Measurements from ENCODE around the gene HSPH1. TPM values are rescaled to one million over a fixed set of nuclear protein-coding genes. Genes with fewer than 3 reads are reported as not detected.

HSPH1 gene
- total RNA-seq, 1 donor from 2014 or later, result 50.9 TPM

DNA sequence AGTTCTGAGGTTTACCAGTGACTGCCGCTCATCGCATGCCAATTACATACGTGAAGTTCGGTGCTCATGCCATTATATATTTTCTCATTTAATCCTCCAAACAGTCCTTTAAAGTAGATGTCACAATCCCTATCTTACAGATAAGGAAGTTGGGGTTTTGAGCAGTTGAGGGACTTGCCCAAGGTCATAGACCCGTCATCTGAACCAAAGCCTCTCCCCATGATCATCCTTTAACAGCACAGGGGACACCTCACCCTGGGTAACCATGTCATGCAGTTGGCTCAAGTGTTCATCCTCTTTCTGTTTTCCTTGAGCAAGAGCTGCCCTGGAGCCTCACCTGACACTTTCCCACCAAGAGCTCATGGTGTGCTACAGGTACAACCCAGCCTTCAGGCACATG, 69.1 kb downstream of the HSPH1 start:
- no peak overlapping the region for H3K4me3 ChIP-seq (ENCODE audit: low read depth, low read length)
- DNase-seq (ENCODE audit: low read depth), result no peak
- TF ChIP-seq, protein P1, sequence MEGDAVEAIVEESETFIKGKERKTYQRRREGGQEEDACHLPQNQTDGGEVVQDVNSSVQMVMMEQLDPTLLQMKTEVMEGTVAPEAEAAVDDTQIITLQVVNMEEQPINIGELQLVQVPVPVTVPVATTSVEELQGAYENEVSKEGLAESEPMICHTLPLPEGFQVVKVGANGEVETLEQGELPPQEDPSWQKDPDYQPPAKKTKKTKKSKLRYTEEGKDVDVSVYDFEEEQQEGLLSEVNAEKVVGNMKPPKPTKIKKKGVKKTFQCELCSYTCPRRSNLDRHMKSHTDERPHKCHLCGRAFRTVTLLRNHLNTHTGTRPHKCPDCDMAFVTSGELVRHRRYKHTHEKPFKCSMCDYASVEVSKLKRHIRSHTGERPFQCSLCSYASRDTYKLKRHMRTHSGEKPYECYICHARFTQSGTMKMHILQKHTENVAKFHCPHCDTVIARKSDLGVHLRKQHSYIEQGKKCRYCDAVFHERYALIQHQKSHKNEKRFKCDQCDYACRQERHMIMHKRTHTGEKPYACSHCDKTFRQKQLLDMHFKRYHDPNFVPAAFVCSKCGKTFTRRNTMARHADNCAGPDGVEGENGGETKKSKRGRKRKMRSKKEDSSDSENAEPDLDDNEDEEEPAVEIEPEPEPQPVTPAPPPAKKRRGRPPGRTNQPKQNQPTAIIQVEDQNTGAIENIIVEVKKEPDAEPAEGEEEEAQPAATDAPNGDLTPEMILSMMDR (conservative IDR thresholded peaks at IDR 0.05; ENCODE audit: low read depth, low read length), result no peak

DNA sequence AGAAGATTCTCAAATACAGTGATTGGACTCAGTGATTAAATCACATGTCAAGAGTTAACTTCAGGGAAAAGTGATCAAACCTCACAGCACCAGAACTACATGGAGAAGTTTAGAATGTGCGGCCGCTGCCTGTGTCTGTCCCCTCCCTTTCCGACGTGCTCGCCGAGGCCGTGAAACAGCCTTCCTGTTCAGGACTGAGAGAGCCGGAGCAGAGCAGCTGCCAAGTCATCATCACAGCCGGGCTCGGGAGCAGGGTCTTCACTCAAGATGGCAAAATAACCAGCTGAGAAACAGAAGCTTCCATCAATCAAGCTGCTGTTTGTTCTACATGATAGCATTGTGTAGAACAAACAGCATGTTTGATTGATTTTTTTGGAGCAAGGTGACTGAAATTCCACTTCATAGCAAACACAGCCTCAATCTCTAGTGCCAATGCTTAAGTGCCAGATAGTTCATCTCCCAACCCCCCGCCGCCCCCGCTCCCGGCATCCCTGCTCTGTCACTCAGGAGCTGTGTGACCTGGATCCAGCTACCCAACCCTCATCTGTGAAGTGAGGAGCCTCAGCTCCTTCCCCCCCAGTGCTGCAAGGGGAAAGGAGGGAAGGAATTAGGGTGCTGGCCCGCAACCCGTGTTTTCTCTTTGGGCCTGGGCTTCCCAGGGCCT, 70.6 kb downstream of the HSPH1 start:
- TF ChIP-seq, protein P1 (conservative IDR thresholded peaks at IDR 0.05; ENCODE audit: low read depth, low read length), result no peak
- no peak for DNase-seq (ENCODE audit: low read depth)
- H3K4me3 ChIP-seq (ENCODE audit: low read depth, low read length), result no peak overlapping the region

DNA sequence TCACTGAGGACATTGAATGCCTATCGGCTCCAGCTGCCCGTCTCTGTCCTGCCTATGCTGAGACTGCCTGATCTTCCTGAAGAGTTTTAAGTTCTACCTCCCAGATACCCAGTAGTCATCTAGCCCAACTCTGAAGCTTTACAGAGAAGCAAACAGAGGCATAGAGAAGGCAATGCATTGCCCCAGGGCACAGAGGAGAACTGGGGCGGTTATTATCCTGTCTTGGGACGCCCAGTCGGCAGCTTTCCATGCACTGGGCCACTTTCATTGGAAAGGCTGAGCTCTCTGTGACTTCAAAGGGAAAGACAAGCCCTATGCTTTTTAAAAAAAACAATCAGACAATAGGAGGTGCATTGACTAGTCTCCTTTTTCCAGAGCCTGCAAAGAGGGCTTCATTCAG, 71.6 kb downstream of the HSPH1 start:
- no peak for DNase-seq (ENCODE audit: low read depth)
- H3K4me3 ChIP-seq (ENCODE audit: low read depth, low read length), result no peak overlapping the region
- TF ChIP-seq, protein P1 (conservative IDR thresholded peaks at IDR 0.05; ENCODE audit: low read depth, low read length), result no peak

DNA sequence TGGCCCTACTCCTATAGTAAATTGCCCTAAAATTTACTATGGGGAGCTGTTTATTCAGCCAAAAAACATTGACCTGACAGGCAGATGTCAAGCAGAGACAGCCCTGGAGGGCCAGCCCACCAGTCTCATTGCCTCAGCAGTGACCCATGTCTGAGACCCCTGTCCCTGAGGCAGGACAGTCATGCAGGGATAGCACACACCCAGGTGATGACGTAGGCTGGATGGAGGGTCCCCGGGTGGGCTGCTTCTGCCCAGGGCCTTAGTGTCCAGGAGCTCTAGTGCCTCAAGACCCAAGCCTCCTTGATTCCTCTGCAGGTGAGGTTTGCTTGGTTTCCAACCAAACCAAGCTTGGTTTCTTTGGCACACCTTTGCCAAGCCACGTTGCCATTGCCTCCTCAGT, 72.1 kb downstream of the HSPH1 start:
- no peak overlapping the region for H3K4me3 ChIP-seq (ENCODE audit: low read depth, low read length)
- TF ChIP-seq, protein P1 (conservative IDR thresholded peaks at IDR 0.05; ENCODE audit: low read depth, low read length), result no peak
- DNase-seq (ENCODE audit: low read depth), result no peak

DNA sequence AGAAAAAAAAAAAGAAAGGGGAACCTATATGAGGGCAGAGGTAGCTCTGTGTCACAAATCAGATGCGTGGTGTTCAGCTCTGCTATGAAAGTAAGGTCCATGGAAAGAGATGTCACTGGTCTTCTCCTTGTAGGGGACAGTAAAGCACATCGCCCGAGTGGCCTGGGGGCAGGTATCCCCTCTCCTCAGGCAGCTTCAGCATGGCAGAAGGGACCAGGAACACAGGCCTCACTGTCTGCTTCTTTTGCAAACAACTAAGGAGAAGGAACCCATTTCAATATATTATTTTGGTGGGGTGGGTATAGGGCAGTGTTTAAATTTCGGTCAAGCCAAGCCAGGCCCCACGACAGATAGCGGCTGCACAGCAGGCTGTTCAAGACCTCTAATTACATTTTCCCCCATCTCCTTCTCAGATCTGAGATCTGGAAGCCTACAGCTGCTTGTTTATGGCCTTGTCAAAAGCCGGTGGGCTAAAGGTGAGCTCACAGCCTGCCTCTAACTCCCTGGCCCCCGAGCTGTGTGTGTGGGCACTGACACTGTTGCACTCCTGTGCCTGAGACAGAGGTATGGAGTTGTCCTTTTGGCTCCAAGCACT, 72.8 kb downstream of the HSPH1 start:
- TF ChIP-seq, protein P1 (conservative IDR thresholded peaks at IDR 0.05; ENCODE audit: low read depth, low read length), result no peak
- H3K4me3 ChIP-seq (ENCODE audit: low read depth, low read length), result no peak overlapping the region

More for the DNA sequence above, 72.8 kb downstream of the HSPH1 start:
- no peak for DNase-seq (ENCODE audit: low read depth)

Other genes with a start within 250 kb of the HSPH1 start
- gene TEX26, start 229.2 kb downstream of the HSPH1 start, total RNA-seq, result not detected in 2 replicates
- gene B3GLCT, start 38.1 kb upstream of the HSPH1 start, total RNA-seq, result 5.8 and 7.7 TPM in 2 replicates

Measured in epithelial cell of proximal tubule (primary cell).